ENCODE data around the gene EPB41L2.

Gene EPB41L2

GRCh38 chr6:130936933-130937332, 126.1 kb downstream of the EPB41L2 start:
- H3K4me3 ChIP-seq (ENCODE audit: control insufficient read depth, low read depth, low read length): no peak overlapping the region
- TF ChIP-seq, protein P1, sequence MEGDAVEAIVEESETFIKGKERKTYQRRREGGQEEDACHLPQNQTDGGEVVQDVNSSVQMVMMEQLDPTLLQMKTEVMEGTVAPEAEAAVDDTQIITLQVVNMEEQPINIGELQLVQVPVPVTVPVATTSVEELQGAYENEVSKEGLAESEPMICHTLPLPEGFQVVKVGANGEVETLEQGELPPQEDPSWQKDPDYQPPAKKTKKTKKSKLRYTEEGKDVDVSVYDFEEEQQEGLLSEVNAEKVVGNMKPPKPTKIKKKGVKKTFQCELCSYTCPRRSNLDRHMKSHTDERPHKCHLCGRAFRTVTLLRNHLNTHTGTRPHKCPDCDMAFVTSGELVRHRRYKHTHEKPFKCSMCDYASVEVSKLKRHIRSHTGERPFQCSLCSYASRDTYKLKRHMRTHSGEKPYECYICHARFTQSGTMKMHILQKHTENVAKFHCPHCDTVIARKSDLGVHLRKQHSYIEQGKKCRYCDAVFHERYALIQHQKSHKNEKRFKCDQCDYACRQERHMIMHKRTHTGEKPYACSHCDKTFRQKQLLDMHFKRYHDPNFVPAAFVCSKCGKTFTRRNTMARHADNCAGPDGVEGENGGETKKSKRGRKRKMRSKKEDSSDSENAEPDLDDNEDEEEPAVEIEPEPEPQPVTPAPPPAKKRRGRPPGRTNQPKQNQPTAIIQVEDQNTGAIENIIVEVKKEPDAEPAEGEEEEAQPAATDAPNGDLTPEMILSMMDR (conservative IDR thresholded peaks at IDR 0.05; ENCODE audit: control insufficient read depth, insufficient read depth, low read depth, low read length): no peak
- DNase-seq (ENCODE audit: low read depth): no peak

DNA sequence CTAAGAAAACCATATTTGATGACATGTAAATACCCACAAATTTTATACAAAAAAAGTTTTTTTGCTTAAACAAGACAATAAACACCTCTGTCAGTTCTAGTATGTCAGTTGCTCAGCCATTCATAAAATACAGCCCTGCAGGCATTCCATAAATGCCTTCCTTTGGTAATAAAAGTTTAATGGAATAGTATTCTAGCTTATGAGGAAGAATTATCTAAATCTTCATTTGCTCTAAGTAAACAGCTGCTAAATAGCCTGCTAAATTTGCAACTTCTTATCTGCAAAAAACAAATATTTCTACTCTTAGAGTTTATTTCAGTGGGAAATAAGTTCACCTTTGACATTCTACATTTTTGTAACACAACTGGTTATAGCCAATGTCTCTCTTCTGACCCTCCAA, 127.1 kb downstream of the EPB41L2 start:
- TF ChIP-seq, protein P1 (conservative IDR thresholded peaks at IDR 0.05; ENCODE audit: control insufficient read depth, insufficient read depth, low read depth, low read length): no peak
- no peak overlapping the region for H3K4me3 ChIP-seq (ENCODE audit: control insufficient read depth, low read depth, low read length)
- DNase-seq (ENCODE audit: low read depth): no peak

- DNase-seq (ENCODE audit: low read depth): peak; percentile 39
- H3K4me3 ChIP-seq (ENCODE audit: control insufficient read depth, low read depth, low read length): no peak overlapping the region
- TF ChIP-seq, protein P1 (conservative IDR thresholded peaks at IDR 0.05; ENCODE audit: control insufficient read depth, insufficient read depth, low read depth, low read length): no peak
Measured at GRCh38 chr6:130934848-130935585, 128.0 kb downstream of the EPB41L2 start.

- no peak overlapping the region for H3K4me3 ChIP-seq (ENCODE audit: control insufficient read depth, low read depth, low read length)
- TF ChIP-seq, protein P1 (conservative IDR thresholded peaks at IDR 0.05; ENCODE audit: control insufficient read depth, insufficient read depth, low read depth, low read length): no peak
- DNase-seq (ENCODE audit: low read depth): no peak
Measured at GRCh38 chr6:130933712-130934200, 129.3 kb downstream of the EPB41L2 start.

DNA sequence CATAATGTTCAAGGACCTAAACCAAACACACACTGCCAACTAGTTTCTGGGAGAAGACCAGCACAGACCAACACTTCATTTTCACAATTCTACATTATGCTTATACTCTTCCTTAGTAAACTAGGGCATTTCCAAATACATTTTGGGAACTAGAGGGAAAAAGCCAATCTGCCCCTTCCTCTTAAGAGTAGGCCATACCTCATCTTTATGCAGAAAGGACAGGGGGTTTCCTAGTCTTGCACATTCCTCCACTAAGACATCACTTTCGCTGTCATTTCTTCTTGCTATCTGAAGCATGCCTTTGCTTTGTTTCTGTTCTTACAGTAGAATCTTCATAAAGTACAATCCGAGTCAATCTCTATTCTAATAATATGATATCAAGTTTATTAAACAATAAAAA, 130.1 kb downstream of the EPB41L2 start:
- no peak for DNase-seq (ENCODE audit: low read depth)
- no peak overlapping the region for H3K4me3 ChIP-seq (ENCODE audit: control insufficient read depth, low read depth, low read length)
- TF ChIP-seq, protein P1 (conservative IDR thresholded peaks at IDR 0.05; ENCODE audit: control insufficient read depth, insufficient read depth, low read depth, low read length): no peak

DNA sequence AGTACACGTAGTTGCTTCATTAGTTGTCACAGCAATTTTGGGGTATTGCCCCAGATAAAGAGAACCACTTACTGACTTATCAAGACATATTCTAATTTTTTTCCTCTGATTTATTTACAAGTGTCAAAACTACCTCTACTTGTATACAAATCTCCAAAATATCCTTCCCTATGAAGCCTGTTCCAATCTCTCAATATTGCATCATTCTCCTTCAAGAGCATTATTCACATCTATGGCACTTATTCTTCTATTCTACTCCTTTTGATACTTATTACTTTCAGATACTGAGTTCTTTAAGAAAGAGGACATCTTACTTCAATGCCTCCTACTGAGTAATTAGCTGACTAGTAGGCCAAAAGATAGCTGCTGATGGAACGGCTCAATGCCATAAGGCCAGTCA, 130.6 kb downstream of the EPB41L2 start:
- TF ChIP-seq, protein P1 (conservative IDR thresholded peaks at IDR 0.05; ENCODE audit: control insufficient read depth, insufficient read depth, low read depth, low read length): no peak
- DNase-seq (ENCODE audit: low read depth): no peak
- H3K4me3 ChIP-seq (ENCODE audit: control insufficient read depth, low read depth, low read length): no peak overlapping the region

All from fibroblast of mammary gland (primary cell).